ENCODE data around the gene PRKACB.

DNA sequence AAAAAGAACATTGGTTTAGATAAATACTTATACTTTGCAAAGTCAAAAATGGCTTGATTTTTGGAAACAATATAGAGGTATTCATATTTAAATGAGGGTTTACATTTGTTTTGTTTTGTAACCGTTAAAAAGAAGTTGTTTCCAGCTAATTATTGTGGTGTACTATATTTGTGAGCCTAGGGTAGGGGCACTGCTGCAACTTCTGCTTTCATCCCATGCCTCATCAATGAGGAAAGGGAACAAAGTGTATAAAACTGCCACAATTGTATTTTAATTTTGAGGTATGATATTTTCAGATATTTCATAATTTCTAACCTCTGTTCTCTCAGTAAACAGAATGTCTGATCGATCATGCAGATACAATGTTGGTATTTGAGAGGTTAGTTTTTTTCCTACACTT is 92.2 kb downstream of the PRKACB start:
- TF ChIP-seq, protein P1, sequence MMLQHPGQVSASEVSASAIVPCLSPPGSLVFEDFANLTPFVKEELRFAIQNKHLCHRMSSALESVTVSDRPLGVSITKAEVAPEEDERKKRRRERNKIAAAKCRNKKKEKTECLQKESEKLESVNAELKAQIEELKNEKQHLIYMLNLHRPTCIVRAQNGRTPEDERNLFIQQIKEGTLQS (IDR thresholded peaks at IDR 0.05) = no peak
- TF ChIP-seq, protein P2, sequence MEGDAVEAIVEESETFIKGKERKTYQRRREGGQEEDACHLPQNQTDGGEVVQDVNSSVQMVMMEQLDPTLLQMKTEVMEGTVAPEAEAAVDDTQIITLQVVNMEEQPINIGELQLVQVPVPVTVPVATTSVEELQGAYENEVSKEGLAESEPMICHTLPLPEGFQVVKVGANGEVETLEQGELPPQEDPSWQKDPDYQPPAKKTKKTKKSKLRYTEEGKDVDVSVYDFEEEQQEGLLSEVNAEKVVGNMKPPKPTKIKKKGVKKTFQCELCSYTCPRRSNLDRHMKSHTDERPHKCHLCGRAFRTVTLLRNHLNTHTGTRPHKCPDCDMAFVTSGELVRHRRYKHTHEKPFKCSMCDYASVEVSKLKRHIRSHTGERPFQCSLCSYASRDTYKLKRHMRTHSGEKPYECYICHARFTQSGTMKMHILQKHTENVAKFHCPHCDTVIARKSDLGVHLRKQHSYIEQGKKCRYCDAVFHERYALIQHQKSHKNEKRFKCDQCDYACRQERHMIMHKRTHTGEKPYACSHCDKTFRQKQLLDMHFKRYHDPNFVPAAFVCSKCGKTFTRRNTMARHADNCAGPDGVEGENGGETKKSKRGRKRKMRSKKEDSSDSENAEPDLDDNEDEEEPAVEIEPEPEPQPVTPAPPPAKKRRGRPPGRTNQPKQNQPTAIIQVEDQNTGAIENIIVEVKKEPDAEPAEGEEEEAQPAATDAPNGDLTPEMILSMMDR (IDR thresholded peaks at IDR 0.05; ENCODE audit: low read depth, low read length, missing input control) = no peak
- TF ChIP-seq, protein P3, sequence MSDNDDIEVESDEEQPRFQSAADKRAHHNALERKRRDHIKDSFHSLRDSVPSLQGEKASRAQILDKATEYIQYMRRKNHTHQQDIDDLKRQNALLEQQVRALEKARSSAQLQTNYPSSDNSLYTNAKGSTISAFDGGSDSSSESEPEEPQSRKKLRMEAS (IDR thresholded peaks at IDR 0.05) = no peak
- TF ChIP-seq TAF1 (conservative IDR thresholded peaks at IDR 0.05) (no peak), JUND (IDR thresholded peaks at IDR 0.05) (no peak), YY1 (IDR thresholded peaks at IDR 0.05) (no peak), FOXA1 (IDR thresholded peaks at IDR 0.05) (no peak), SP1 (IDR thresholded peaks at IDR 0.05) (no peak), GABPA (IDR thresholded peaks at IDR 0.05 in 1 of 2, conservative IDR thresholded peaks at IDR 0.05 in 1 of 2) (no peak), HNF4A (conservative IDR thresholded peaks at IDR 0.05) (no peak)
- TF ChIP-seq, protein P4, sequence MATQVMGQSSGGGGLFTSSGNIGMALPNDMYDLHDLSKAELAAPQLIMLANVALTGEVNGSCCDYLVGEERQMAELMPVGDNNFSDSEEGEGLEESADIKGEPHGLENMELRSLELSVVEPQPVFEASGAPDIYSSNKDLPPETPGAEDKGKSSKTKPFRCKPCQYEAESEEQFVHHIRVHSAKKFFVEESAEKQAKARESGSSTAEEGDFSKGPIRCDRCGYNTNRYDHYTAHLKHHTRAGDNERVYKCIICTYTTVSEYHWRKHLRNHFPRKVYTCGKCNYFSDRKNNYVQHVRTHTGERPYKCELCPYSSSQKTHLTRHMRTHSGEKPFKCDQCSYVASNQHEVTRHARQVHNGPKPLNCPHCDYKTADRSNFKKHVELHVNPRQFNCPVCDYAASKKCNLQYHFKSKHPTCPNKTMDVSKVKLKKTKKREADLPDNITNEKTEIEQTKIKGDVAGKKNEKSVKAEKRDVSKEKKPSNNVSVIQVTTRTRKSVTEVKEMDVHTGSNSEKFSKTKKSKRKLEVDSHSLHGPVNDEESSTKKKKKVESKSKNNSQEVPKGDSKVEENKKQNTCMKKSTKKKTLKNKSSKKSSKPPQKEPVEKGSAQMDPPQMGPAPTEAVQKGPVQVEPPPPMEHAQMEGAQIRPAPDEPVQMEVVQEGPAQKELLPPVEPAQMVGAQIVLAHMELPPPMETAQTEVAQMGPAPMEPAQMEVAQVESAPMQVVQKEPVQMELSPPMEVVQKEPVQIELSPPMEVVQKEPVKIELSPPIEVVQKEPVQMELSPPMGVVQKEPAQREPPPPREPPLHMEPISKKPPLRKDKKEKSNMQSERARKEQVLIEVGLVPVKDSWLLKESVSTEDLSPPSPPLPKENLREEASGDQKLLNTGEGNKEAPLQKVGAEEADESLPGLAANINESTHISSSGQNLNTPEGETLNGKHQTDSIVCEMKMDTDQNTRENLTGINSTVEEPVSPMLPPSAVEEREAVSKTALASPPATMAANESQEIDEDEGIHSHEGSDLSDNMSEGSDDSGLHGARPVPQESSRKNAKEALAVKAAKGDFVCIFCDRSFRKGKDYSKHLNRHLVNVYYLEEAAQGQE (IDR thresholded peaks at IDR 0.05) = no peak
